Amygdala (tissue), 56 donors: Measurements from ENCODE around the gene BBX.

ENCODE experiments used
- DNase-seq, 56 donors: peaks; one replicate each; lab custom pipeline; 2025; lab: John Stamatoyannopoulos, UW

Gene BBX

GRCh38 chr3:107782054-107782453 is 259.3 kb downstream of the BBX start:
- DNase-seq, result no peak

- no peak for DNase-seq
Measured at GRCh38 chr3:107790612-107791011, 267.9 kb downstream of the BBX start.

- DNase-seq, result no peak
Measured at GRCh38 chr3:107791027-107791426, 268.3 kb downstream of the BBX start.

GRCh38 chr3:107791450-107791849 is 268.7 kb downstream of the BBX start:
- no peak for DNase-seq

- peak in 1 of 56 donors; percentile 32 for DNase-seq
Measured at GRCh38 chr3:107794664-107795443, 272.1 kb downstream of the BBX start.

- DNase-seq, result no peak
Measured at GRCh38 chr3:107795514-107796094, 272.8 kb downstream of the BBX start.

GRCh38 chr3:107796791-107797190 is 274.0 kb downstream of the BBX start:
- no peak for DNase-seq

- no peak for DNase-seq
Measured at GRCh38 chr3:107797586-107797985, 274.8 kb downstream of the BBX start.

GRCh38 chr3:107798381-107798780 is 275.6 kb downstream of the BBX start:
- DNase-seq, result no peak

GRCh38 chr3:107800710-107801109 is 277.9 kb downstream of the BBX start:
- no peak for DNase-seq

- no peak for DNase-seq
Measured at GRCh38 chr3:107803170-107803569, 280.4 kb downstream of the BBX start.

- no peak for DNase-seq
Measured at GRCh38 chr3:107806021-107806420, 283.3 kb downstream of the BBX start.

- no peak for DNase-seq
Measured at GRCh38 chr3:107806536-107806935, 283.8 kb downstream of the BBX start.

- DNase-seq, result no peak
Measured at GRCh38 chr3:107810171-107811071, 287.7 kb downstream of the BBX start.

- DNase-seq, result no peak
Measured at GRCh38 chr3:107813026-107813425, 290.3 kb downstream of the BBX start.

- peak in 1 of 56 donors; percentile 9 for DNase-seq
Measured at GRCh38 chr3:107816107-107816506, 293.3 kb downstream of the BBX start.

GRCh38 chr3:107817076-107817475 is 294.3 kb downstream of the BBX start:
- DNase-seq, result no peak

GRCh38 chr3:107818025-107818424 is 295.3 kb downstream of the BBX start:
- no peak for DNase-seq

- DNase-seq, result no peak
Measured at GRCh38 chr3:107819656-107820055, 296.9 kb downstream of the BBX start.

- DNase-seq, result no peak
Measured at GRCh38 chr3:107822308-107822707, 299.5 kb downstream of the BBX start.

- DNase-seq, result no peak
Measured at GRCh38 chr3:107824822-107825371, 302.1 kb downstream of the BBX start.
